H9 (cell line): Measurements from ENCODE around the gene CELF6. TPM values are rescaled to one million over a fixed set of nuclear protein-coding genes. Genes with fewer than 3 reads are reported as not detected.

Experiments used
- DNase-seq: peaks from one replicate; pipeline ENCODE4 v3.0.0-alpha.2; 2017
- H2AFZ ChIP-seq: one replicate; pipeline ENCODE4 v1.6.1; 2013; ENCODE audit warnings: mild to moderate bottlenecking, low read length, control low read depth, moderate library complexity
- H2AK5ac ChIP-seq: 2 replicates; pipeline ENCODE4 v1.6.1; 2013; ENCODE audit warnings: low read length, control low read depth, mixed read lengths; ENCODE audit not compliant: insufficient read length
- H2BK120ac ChIP-seq: one replicate; pipeline ENCODE4 v1.6.1; 2013; ENCODE audit warnings: low read depth, mild to moderate bottlenecking, low read length, control low read depth, inconsistent platforms; ENCODE audit not compliant: poor library complexity, severe bottlenecking
- H2BK12ac ChIP-seq: 2 replicates; pipeline ENCODE4 v1.6.1; 2013; ENCODE audit warnings: low read length, control low read depth, mixed read lengths, low read depth; ENCODE audit not compliant: insufficient read length
- H2BK15ac ChIP-seq: 2 replicates; pipeline ENCODE4 v1.6.1; 2013; ENCODE audit warnings: low read depth, low read length, control low read depth
- H2BK20ac ChIP-seq: one replicate; pipeline ENCODE4 v1.6.1; 2013; ENCODE audit warnings: low read depth, mild to moderate bottlenecking, low read length, control low read depth, inconsistent platforms; ENCODE audit not compliant: poor library complexity, severe bottlenecking
- H2BK5ac ChIP-seq: 2 replicates; pipeline ENCODE4 v1.6.1; 2013; ENCODE audit warnings: low read length, control low read depth, mixed read lengths; ENCODE audit not compliant: insufficient read length
- H3K14ac ChIP-seq: 2 replicates; pipeline ENCODE4 v1.6.1; 2013; ENCODE audit warnings: low read length, control low read depth; ENCODE audit not compliant: insufficient read depth
- H3K18ac ChIP-seq: 2 replicates; pipeline ENCODE4 v1.6.1; 2013; ENCODE audit warnings: low read depth, mild to moderate bottlenecking, mixed read lengths, low read length, control low read depth; ENCODE audit not compliant: insufficient read length
- H3K23ac ChIP-seq: 2 replicates; pipeline ENCODE4 v1.6.1; 2013; ENCODE audit warnings: low read length, control low read depth, mixed read lengths, low read depth; ENCODE audit not compliant: insufficient read length
- H3K23me2 ChIP-seq: 2 replicates; pipeline ENCODE4 v1.6.1; 2013; ENCODE audit warnings: low read depth, mild to moderate bottlenecking, mixed read lengths, low read length, control low read depth; ENCODE audit not compliant: insufficient read length, poor library complexity, severe bottlenecking
- H3K27ac ChIP-seq: 2 replicates; pipeline ENCODE4 v1.5.1; 2013; ENCODE audit warnings: low read length, control low read depth, mixed read lengths, low read depth; ENCODE audit not compliant: insufficient read length
- H3K27me3 ChIP-seq: 2 replicates; pipeline ENCODE4 v1.6.1; 2013; ENCODE audit warnings: low read length, control low read depth, inconsistent platforms; ENCODE audit not compliant: insufficient read depth
- H3K4ac ChIP-seq: 2 replicates; pipeline ENCODE4 v1.6.1; 2013; ENCODE audit warnings: low read depth, mild to moderate bottlenecking, control low read depth, inconsistent platforms, low read length, moderate library complexity
- H3K4me1 ChIP-seq: 2 replicates; pipeline ENCODE4 v1.6.1; 2013; ENCODE audit warnings: low read length, control low read depth, inconsistent platforms; ENCODE audit not compliant: insufficient read depth
- H3K4me2 ChIP-seq: 2 replicates; pipeline ENCODE4 v1.6.1; 2013; ENCODE audit warnings: low read length, control low read depth, mixed read lengths; ENCODE audit not compliant: insufficient read length, insufficient read depth
- H3K56ac ChIP-seq: 2 replicates; pipeline ENCODE4 v1.6.1; 2013; ENCODE audit warnings: low read depth, mild to moderate bottlenecking, mixed read lengths, low read length, control low read depth; ENCODE audit not compliant: insufficient read length
- H3K79me1 ChIP-seq: 2 replicates; pipeline ENCODE4 v1.6.1; 2013; ENCODE audit warnings: low read depth, mild to moderate bottlenecking, moderate library complexity, low read length, control low read depth, inconsistent platforms; ENCODE audit not compliant: insufficient read depth, poor library complexity, severe bottlenecking
- H3K79me2 ChIP-seq: 2 replicates; pipeline ENCODE4 v1.6.1; 2013; ENCODE audit warnings: low read length, control low read depth, inconsistent platforms; ENCODE audit not compliant: insufficient read depth
- H3K9ac ChIP-seq: 2 replicates; pipeline ENCODE4 v1.6.1; 2013; ENCODE audit warnings: low read length, control low read depth, mixed read lengths; ENCODE audit not compliant: insufficient read length; ENCODE audit errors: extremely low read depth
- H3K9me3 ChIP-seq: one replicate; pipeline ENCODE4 v1.6.1; 2013; ENCODE audit warnings: low read depth, low read length, inconsistent platforms; ENCODE audit not compliant: control insufficient read depth
- H3T11ph ChIP-seq: one replicate; pipeline ENCODE4 v1.6.1; 2013; ENCODE audit warnings: mild to moderate bottlenecking, low read length, control low read depth, inconsistent platforms
- H4K20me1 ChIP-seq: one replicate; pipeline ENCODE4 v1.6.1; 2013; ENCODE audit not compliant: control insufficient read depth, insufficient read length, insufficient read depth
- H4K5ac ChIP-seq: 2 replicates; pipeline ENCODE4 v1.6.1; 2013; ENCODE audit warnings: low read depth, mild to moderate bottlenecking, mixed read lengths, low read length, control low read depth; ENCODE audit not compliant: insufficient read length
- H4K8ac ChIP-seq: replicated peaks from 2 replicates; pipeline ENCODE4 v1.6.1; 2013; ENCODE audit warnings: low read length, control low read depth, mixed read lengths, low read depth; ENCODE audit not compliant: insufficient read length
- H4K91ac ChIP-seq: 2 replicates; pipeline ENCODE4 v1.6.1; 2013; ENCODE audit warnings: low read depth, mild to moderate bottlenecking, moderate library complexity, mixed read lengths, low read length, control low read depth; ENCODE audit not compliant: insufficient read length
- H3K27ac Mint-ChIP-seq, 3 experiments: 2 replicates in 2 of 3; 3 replicates in 1 of 3; pipeline ENCODE4 v1.8.0; 2020 to 2021; ENCODE audit warnings: mixed read lengths in 3 of 3, mild to moderate bottlenecking in 1 of 3, moderate library complexity in 1 of 3
- H3K27me3 Mint-ChIP-seq: 2 replicates; pipeline ENCODE4 v1.8.0; 2021; ENCODE audit warnings: low read depth, mild to moderate bottlenecking, moderate library complexity, mixed read lengths
- H3K36me3 Mint-ChIP-seq, 3 experiments: 2 replicates in 2 of 3; 3 replicates in 1 of 3; pipeline ENCODE4 v1.8.0; 2020 to 2021; ENCODE audit warnings: low read depth in 3 of 3, mixed read lengths in 3 of 3; ENCODE audit not compliant: insufficient read depth in 1 of 3
- H3K4me1 Mint-ChIP-seq, 2 experiments: 2 replicates each; pipeline ENCODE4 v1.8.0; 2020; ENCODE audit warnings: mixed read lengths in 2 of 2
- H3K4me3 Mint-ChIP-seq, 2 experiments: 2 replicates in 1 of 2; 3 replicates in 1 of 2; pipeline ENCODE4 v1.8.0; 2020 to 2021; ENCODE audit warnings: mild to moderate bottlenecking in 2 of 2, mixed read lengths in 2 of 2, moderate library complexity in 1 of 2
- H3K9me3 Mint-ChIP-seq, 2 experiments: 2 replicates in 1 of 2; 3 replicates in 1 of 2; pipeline ENCODE4 v1.8.0; 2020; ENCODE audit warnings: mild to moderate bottlenecking in 2 of 2, mixed read lengths in 2 of 2, moderate library complexity in 1 of 2
- CTCF ChIP-seq: fragments of 200-600 bp; sonication (generic); conservative IDR thresholded peaks from 3 replicates; pipeline ENCODE4 v1.8.0; 2021; ENCODE audit warnings: antibody characterized with exemption, mild to moderate bottlenecking
- WGBS: extraction: QIAGEN DNeasy Blood & Tissue Kit; methylation state at CpG from one replicate; pipeline ENCODE4 v1.1.7; 2013; ENCODE audit warnings: missing lambda C conversion rate, low lambda C conversion rate, mixed read lengths; ENCODE audit not compliant: insufficient read length; ENCODE audit errors: extremely low coverage; 5-methylcytosine and 5-hydroxymethylcytosine counted together
- total RNA-seq: library from RNA; stranded (reverse); gene quantifications from 2 replicates; pipeline ENCODE4 v1.2.1, GENCODE V29; 2021

CELF6 gene
- total RNA-seq, 1 experiment from 2014 or later, result 0.13 TPM

GRCh38 chr15:72331021-72331420 lies 11.1 kb upstream of the CELF6 start:
- H3K9me3 Mint-ChIP-seq, result no peaks in the 10 kb centered on the region
- Histone ChIP-seq H4K20me1 (no peaks in the 10 kb centered on the region), H3K27me3 (no peaks in the 10 kb centered on the region), H3K4ac (no peak overlapping the region), H3K27ac (no peak overlapping the region), H3K79me1 (no peaks in the 10 kb centered on the region), H2BK12ac (no peak overlapping the region), H4K8ac (no peak overlapping the region), H4K91ac (no peak overlapping the region), H3K18ac (no peak overlapping the region), H3K56ac (no peak overlapping the region), H3T11ph (no peak overlapping the region), H2BK20ac (no peak overlapping the region), H4K5ac (no peak overlapping the region), H3K14ac (no peak overlapping the region), H3K9ac (no peak overlapping the region), H2BK120ac (no peak overlapping the region), H2AK5ac (no peak overlapping the region), H2BK5ac (no peak overlapping the region), H3K9me3 (no peaks in the 10 kb centered on the region), H3K23ac (no peak overlapping the region), H3K79me2 (no peaks in the 10 kb centered on the region), H3K4me1 (no peaks in the 10 kb centered on the region), H2BK15ac (no peak overlapping the region), H3K23me2 (no peaks in the 10 kb centered on the region), H3K4me2 (no peak overlapping the region), H2AFZ (no peak overlapping the region)
- H3K4me1 Mint-ChIP-seq, result no peaks in the 10 kb centered on the region
- H3K27me3 Mint-ChIP-seq, result no peaks in the 10 kb centered on the region
- no peak for TF ChIP-seq CTCF
- WGBS, result no CpG with 5 or more reads among the region's 3 CpGs
- peaks cover 0 to 3% (median 0%) of the 10 kb centered on the region in 3 experiments; a peak in 2 of 7 replicates for H3K36me3 Mint-ChIP-seq
- no peak for DNase-seq
- no peak overlapping the region for H3K4me3 Mint-ChIP-seq
- no peak overlapping the region for H3K27ac Mint-ChIP-seq
